HG02884 (cell line): ENCODE data around the gene CDC5L.
A peak's percentile ranks its signal among the peaks of the same experiment; 100 is the strongest.

Experiments used
- ATAC-seq: cut with Tn5 transposase; IDR thresholded peaks from one replicate; pipeline ENCODE4 v1.9.1; 2021; ENCODE audit warnings: mild to moderate bottlenecking, moderate library complexity; ENCODE audit not compliant: unreplicated experiment

Gene CDC5L

DNA sequence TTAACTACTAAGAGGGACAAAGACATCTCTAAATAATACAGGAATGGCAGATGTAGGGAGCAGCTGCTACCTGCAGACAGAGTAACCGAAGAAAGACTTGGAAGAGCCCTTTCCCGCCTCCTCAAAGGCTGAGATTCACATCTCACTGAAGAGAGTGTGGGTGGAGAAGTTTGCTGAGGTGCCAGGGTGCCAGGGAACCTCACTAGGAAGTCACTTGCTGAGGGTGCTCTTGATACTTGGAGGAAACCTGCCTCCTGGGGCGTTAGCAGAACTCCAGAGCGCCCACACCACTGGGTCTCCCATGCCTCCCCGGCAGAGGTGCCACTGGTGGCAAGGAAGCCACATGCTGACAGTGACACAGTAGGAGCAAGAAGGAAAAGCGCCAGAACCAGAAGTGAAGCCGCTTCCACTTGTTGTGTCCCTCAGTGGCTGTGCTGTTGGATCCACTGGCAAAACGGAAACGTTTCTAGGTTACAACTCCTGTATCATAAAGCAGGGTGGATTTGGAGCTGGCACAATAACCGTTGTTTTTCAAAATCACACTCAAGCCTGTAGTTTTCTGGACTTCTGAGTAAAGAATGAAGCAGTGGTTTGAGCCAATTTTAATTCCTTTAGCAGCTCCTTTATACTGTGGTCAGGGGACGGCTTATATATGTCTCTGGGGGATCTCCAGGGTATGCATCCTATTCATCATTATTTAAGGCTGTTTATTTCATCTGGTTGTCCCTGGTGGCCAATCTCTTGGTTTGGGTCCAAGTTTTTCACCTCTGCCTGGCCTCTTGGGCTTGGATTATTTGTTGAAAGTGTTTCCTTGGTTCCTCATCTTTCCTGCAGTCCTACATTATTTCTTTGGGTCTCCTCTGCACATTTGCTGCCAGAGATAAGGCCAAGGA lies 64.5 kb downstream of the CDC5L start:
- no peak for ATAC-seq

DNA sequence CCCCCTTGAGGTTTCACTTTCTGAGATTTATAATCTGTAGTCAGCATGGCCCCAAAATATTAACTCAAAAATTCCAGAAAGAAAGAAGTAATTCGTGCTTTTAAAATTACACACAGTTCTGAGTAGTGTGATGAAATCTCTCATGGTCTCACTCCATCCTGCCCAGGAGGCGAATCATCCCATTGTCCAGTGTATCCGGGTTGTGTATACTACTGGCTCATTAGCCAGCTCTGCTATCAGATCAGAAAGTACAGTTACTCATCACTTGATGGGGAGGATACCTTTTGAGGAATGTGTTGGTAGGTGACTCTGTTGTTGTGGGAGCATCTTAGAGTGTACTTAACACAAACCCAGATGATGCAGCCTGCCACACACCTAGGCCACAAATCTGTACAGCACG lies 65.2 kb downstream of the CDC5L start:
- no peak for ATAC-seq

DNA sequence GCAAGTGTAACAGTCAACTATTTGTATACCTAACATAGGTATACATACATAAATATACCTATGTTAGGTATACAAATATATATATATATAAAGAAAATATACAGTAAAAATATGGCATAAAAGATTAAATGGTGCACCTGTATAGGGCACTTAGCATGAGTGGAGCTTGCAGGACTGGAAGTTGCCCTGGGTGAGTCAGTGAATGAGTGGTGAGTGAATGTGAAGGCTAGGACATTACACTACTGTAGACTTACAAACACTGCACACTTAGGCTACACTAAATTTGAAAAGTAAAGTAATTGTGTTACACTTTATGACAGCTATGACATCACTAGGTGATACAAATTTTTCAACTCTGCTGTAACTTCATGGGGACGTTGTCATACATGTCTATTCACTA lies 65.6 kb downstream of the CDC5L start:
- ATAC-seq: no peak

DNA sequence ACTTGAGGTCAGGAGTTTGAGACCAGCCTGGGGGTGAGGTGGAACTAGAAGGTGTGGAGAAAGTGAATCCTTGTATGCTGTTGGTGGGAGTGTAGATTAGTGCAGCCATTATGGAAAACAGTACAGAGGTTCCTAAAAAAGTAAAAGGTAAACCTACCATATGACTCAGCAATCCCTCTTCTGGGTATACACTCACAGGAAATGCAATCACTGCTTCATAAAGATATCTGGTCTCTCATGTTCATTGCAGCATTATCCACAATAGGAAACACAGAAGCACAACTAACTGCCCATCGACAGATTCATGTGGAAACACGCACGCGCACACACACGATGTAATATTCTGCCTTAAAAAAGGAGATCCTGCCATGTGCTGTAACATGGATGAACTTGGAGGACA lies 66.7 kb downstream of the CDC5L start:
- no peak for ATAC-seq

DNA sequence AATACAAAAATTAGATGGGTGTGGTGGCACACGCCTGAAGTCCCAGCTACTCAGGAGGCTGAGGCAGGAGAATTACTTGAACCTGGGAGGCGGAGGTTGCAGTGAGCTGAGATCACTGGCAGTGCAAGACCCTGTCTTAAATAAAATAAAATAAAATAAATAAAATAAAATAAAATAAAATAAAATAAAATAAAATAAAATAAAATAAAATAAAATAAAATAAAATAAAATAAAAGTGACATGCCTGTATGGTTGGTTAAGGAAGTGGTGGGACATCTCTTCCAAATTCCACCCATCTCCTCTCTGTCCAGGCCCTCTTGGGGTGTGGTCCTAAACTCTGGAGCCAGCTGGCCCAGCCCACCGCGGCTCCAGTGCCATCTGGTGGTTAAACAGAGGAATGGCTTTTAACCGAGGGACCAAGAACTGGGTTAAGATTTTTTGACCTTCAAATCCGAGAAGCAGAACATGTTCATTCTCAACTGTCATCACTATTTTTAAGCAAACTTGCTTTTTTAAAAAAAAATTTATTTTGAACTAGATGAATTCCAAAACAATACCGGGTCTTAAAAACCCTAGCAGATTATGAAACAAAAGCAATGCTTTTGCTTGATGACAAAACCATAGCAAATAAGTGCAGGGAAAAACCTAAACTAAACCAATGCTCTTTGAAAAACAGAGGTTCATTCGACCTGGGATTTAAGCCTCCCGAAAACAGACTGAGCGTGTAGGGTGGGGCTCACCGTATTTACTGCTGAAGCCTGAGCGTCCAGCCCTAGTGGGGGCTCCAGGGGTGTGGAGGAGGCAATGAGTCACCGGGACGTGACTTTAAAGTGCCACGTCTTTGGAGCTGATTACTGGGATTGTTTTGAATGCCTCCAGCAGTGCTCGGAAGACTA lies 68.8 kb downstream of the CDC5L start:
- ATAC-seq: peak; percentile 66

DNA sequence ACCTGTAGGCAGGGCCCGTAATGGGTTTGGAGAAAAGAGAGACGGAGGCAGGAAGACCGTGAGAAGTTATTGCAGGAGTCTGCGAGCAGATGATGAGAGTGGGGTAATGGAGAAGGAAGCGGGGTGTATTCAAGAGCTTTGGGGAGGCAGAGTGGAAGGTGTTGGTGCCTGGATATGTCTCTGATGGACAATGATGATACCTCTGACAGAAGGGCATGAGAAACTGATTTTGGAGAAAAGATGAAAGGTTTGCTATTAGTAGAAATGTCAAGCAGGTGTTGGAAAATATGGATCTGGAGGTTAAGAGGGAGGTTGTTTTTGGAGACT lies 69.4 kb downstream of the CDC5L start:
- no peak for ATAC-seq

DNA sequence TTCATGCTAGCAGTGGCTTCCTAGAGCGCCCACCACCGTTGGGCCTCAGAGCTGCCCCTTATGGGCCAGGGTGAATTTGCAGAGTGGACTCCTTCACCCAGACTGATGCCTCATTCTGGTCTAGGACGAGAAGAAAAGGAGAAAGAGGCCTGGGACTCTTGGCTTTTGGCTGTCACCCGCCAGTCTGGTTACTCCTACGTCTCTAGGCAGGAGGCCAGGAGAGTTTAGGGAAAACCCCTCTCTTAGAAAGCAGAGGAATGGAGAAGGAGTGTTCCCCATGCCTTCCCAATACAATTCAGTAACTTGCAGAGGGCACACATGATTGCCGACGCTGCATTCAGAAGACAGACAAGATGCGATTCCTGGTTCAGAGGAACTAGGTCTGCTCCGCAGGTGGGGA lies 70.1 kb downstream of the CDC5L start:
- ATAC-seq: no peak

DNA sequence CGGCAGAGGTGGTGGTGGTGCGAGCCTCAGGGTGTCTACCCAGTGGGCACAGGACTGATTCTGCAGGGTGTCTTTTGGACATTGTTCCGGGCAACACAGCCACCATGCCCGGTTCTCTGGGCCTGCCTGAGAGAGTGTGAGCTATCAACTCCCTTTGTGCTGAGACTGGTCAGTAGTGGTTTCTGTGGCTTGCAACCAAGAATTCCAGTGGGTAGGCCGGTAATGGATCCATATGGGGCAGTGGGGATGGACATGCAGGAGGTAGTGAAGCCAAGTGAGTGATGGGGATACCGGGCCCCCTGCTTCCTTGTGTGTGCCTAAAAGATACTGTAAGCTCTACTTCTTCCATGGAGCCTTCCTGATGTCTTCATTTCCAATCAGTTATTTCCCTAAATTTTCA lies 71.0 kb downstream of the CDC5L start:
- no peak for ATAC-seq

DNA sequence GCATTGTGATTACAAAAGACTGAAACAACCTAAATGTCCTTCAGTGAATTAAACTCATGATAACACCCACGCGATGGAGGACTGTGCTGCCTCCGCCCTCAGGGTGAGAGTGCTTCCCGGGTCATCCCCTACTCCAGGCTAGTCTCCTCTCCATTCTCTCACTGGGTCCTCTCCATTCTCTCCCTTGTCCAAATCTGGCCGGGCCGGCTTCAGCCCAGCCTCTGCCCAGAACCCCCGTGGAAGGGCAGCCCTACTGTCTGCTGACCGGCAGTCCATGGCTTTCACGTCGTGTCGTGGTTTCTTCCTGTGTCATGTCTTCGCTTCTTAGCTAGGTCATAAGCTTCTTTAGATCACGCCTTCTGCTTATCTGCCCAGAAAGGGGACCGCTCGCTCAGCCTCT lies 74.8 kb downstream of the CDC5L start:
- no peak for ATAC-seq

DNA sequence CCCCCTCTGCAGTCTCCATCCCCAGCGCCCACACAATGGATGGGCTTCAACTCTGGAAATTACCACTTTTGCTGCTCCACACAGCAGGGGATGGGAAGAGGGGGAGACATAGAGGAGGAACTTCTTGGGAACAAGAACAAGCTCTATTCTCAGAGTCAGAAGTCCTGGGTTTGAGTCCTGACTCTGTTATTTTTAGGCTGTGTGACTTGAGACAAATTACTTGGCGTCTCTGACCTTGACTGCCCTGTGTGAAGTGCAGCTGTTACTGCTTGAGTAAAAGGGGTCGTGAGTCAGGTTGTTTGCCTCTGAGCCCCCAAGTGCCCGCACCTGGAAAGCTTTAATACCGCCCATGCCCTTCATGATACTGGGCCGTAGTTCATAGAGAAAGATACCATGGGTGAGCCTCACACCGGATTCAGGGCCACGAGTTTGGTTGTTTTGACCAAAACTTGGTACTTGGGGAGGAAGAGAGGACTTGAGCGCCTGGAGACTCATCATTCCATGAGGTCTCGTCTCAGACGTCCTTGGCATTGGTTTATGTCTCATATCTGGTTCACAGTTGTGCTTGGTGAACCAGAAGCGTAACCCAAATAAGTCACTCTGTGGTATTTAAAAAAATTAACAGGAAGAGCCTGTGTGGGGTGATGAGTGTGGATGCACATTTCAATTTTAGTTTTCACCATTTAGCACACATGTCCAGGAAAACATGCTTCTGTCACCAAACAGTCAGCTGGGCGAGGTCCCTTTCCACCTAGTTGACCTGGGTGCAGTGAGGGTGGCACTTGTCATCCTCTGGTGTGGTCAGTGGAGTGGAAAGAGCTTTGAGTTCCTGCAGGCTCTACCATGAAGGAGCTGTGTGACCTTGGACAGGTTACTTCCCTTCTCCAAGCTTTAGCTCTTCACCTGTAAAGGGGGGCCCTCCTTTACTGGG lies 75.6 kb downstream of the CDC5L start:
- no peak for ATAC-seq

DNA sequence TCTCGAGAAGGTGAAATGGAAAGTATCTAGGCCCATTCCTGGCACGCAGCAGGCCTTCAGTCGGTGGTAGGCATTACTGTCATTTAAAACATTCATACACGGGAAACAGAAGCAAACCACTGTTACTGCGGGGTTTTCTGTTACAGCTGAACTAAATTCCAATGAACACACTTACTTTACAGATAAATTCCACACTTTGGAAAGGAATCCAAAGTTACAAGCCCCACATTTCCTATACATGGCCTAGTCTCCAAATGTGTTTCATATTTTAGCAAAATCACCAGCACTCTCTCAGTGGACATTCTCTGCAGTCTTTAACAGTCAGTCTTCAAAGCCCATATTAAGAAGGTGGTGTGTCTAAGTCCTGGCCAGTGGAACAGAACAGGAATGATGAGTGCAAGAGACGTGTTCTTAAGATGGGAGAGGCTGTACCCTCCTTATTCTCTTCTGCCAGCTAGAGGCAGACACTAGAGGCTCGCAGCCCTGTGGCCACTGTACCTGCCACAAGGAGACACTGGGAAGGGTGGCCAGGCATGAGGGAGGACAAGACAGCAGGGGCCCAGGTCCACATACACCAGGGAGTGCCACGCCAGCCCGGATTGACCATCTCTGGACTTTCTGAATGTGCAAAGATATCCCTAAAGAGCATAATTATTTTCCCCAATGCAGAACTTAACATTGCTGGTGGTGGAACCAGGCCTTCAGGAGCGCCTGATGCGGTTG lies 76.4 kb downstream of the CDC5L start:
- no peak for ATAC-seq

DNA sequence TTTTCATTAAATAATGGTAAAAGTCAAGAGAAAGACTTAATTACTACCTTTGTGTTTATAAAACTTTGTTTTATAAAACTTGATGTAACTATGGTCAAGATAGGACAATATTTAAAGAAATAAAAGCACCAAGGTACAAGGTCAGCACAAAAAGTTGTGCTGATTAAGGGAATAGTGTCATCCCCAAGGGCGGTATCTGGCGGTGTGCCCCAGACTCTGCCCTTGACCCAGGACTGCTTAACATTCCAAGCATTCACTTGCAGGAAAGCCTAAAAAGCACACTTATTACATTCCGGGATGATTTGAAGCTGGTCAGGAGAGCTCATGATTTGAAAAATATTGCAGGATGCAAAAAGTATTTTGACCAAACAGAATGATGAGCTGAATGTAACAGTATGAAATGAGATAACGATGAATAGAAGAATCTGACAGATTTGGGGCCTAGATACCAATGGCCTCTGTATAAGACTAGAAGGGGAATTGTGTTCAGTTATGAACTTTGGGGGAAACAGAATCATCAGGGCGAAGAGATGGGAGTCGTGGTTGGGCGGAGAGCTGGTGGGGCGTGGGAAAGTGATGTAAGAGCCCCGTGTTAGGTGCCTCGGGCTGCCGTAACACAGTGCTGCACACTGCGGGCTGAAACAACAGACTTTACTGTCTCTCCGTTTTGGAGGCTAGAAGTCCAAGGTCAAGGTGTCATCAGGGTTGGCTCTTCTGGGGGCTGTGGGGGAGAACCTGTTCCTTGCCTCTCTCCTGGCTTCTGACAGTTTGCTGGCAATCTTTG lies 77.2 kb downstream of the CDC5L start:
- ATAC-seq: no peak

DNA sequence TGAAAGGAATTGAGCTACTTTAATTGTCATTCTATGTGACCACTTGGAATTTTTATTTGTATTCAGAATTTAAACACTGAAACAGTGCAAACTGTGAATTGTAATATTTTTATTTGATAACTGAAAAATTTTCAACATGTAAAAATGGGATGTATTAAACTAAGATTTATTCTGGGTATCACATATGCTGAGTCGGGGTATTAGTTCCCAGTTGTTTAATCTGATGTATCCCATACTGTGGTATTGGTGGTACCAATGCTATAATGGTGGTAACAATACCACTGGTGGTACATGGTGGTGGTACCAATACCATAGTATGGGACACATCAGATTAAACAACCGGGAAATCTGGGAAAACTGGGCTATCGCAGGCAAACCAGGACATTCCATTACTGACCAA lies 79.4 kb downstream of the CDC5L start:
- ATAC-seq: no peak

DNA sequence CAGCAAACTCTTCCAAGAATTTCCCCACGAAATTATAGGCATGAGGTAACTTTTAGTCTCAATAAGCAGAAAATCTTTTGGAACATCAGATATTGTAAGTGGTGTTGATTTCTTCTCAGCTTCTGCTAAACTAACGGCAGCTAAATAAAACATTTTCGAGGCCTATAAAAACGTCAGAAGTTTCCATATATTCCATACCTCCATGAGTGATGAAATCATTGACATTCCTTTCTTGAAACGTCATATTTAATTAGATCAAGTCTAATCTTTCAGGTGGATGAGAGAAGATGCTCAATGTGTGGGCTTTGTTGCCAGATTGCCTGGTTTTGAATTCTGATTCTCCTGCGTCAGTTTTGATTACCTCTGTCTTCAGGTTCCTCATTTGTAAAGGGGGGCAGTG lies 81.3 kb downstream of the CDC5L start:
- ATAC-seq: no peak

DNA sequence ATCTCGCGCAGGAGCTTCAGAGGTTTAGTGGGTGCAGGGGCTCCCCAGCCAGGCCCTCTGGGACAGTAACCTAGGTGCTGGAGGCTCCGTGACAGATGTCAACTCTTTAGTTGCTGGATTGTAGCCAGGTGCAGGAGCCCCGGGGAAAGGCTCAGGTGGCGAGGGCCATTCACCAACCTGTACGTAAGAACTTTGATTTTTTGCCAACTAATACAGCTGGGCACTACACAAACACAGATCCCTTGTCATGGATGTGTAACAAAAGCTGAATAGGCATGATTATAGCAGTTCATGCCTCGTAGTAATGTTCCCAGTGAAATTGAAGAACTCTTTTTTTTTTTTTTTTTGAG lies 82.6 kb downstream of the CDC5L start:
- no peak for ATAC-seq

DNA sequence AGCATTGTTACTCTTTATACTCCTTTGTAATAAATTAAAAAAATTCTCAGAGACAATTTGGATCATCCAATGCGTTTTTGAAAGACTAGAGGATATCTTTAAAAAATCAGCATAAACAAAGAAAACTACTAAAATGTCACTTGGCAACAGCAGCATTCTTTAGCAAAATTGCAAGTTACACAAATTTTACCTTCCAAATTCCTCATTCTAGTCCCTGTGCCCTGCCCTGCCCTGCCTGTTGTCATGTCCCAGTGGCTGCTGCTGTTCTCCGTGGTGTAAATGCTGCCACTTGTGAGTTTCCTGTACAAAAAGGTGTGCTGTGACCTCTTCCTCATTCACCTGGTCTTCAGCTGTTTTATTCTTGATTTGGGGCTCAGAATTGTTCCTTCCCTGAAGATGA lies 83.2 kb downstream of the CDC5L start:
- no peak for ATAC-seq

DNA sequence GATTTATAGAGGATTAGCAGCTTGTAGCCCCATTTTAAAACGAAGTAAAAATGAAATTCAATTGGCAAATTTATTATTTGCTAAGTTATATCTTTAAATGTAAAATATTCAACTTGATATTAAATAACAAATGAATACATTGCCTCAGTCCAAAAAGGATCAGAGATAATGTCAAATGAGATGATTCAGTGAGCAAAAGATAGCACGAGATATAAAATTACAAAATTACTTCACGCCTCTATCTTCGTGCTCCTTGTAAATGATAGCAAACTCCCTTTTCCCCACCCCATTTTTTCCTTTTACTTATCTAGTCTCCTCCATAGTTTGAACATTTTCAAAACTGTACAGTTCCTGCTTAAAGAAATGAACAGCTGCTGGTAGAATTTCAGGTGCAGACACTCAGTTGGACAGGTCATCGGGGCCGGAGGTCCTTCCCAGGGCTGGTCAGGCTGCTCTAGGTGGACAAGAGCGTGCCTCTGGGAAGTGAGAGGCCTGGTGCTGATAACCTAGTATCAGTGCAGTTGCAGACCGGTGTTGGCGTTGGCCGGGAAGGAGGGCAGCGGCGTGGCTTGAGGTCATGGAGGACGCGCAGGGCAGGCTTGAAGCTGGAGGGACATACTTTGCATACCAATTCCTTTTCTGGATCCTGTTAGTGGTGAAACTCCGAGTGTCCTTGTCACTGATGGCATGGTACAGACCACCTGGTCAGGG lies 83.9 kb downstream of the CDC5L start:
- no peak for ATAC-seq

DNA sequence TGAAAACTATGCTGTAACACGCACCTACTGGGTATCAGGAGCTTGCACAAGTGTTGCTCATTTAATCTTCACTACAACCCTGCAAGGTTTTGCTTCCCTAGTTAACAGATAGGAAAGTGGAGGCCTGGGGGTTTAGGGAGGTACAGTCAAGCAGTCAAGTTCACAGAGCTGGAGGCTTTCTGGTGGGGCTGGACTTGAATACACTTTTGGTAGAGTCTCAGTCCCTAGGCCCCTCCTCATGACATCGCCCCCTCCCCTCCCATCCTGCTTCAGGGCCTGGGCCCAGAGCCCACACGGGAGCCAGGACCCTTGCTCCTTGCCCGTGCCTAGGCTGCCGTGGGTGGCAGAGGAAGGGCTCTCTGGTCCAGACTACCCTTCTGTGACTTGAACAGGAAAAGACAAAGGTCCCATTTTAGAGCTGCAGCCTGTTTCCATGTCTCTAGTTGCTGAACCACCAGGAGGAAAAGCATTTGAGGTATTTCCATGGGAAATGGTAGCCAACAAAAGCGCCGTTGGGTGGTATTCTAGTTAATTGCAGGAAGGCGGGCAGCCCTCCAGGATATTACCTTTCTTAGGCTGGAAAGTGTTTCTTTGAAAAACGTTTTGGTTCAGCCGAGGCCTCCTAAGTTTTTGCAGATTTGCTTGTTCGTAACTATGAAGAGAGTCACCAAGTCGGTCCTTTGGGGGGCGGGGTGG lies 84.9 kb downstream of the CDC5L start:
- no peak for ATAC-seq
